SHP77 (cell line): Measurements from ENCODE around the gene NCOA6.
A peak's percentile ranks its signal among the peaks of the same experiment; 100 is the strongest.
"Not testable (repeated sequence)": the region's sequence is repeated elsewhere in the genome, so short reads cannot be mapped to it uniquely, and the experiment has no call there.

Experiments
- DNase-seq, 2 experiments: peaks; one replicate each; lab custom pipeline; 2025; lab: John Stamatoyannopoulos, UW

Gene NCOA6

GRCh38 chr20:34829191-34829590 is 3.7 kb upstream of the NCOA6 start:
- no peak for DNase-seq

DNA sequence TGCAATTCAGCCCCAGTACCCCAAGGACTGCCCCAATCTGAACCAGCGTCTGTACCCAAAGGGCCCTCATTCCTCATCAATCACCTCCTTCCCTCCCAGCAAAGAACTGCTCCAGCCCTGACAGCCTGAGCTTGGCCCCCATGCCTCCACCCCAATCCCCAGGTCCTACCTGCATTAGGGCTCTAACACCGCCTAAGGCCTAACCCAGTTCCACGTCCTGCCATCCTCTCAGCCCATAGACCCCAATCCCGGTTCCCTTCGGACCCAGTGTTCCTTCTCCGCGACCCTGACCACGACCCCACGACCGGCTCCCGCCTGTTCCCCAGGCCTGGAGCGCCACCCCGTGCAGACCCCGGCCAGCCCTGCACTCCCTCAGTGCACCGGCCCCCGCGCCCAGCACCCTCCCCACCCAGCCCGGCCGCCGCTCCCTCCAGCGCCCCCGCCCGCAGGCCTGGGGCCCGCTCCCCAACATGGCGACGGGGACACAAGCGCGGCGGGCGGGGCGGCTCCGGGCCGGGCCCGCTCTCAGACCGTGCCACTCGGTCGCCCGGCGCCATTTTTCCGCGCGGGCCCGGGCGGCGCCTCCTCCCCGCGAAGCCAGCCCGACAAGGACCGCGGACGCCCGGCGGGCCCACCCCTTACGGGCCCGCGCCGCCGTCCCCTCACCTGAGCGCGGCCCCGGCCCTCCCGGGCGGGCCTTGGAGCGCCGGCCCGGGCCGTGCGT is 483 bp downstream of the NCOA6 start:
- peak; percentile 8 to 33 for DNase-seq

- DNase-seq: peak; percentile 2 to 9
Measured at GRCh38 chr20:34824452-34824805, 1.0 kb downstream of the NCOA6 start.

- no peak for DNase-seq
Measured at GRCh38 chr20:34824026-34824425, 1.4 kb downstream of the NCOA6 start.

DNA sequence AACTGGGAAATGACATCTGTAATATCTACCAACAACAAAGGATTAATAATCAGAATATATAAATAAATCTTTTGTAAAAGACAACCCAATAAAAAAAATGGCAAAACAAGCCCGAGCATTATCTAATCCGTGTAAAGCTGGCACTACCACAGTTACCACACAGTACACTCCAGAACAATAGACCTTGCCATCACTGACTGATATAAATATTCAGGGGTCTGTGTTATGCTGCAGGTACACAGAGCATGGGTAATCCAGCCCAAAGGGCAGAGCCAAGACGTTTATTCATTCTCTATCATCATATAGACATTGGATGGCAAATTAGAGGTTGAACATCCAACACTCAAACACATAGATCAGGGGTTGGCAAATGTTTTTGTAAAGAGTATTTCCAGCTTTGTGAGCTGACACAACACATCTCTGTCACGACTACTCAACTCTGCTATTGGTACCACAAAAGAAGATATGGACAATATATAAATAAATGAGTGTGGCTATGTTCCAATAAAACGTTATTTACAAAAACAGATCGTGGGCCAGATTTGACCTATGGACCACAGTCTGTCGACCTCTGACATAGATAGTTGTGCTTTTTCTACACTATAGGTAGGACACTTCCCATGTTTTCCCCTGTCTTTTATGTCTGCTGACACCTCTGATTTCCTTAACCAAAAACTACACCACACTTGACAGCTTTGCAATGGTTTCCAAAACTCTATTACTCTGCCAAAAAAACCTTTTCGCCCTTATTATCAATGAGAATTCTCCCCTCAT is 4.5 kb downstream of the NCOA6 start:
- DNase-seq: no peak

DNA sequence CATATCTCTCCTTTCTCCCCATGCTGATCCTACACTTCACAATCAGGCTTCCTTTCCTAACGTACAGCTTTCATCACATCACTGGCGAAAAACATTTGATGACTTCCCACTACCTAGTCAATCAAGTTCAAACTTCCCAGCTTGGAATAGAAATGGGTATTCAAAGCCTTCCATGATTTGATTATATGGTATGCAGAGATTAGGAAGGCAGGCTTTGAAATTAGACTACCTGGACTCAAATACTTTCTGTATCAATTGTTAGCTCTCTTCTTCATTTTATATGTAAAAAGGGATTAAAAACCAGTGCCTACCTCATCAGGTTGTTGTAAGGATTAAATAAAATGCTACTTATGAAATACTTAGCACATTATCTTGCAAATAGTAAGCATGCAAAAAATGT is 7.7 kb downstream of the NCOA6 start:
- no peak for DNase-seq

- no peak for DNase-seq
Measured at GRCh38 chr20:34817072-34817471, 8.4 kb downstream of the NCOA6 start.

- no peak for DNase-seq
Measured at GRCh38 chr20:34815636-34816035, 9.8 kb downstream of the NCOA6 start.

GRCh38 chr20:34808583-34808982 is 16.9 kb downstream of the NCOA6 start:
- DNase-seq: no peak

GRCh38 chr20:34807944-34808465 is 17.4 kb downstream of the NCOA6 start:
- DNase-seq: not testable (repeated sequence)

- DNase-seq: no peak
Measured at GRCh38 chr20:34806255-34806654, 19.2 kb downstream of the NCOA6 start.

- DNase-seq: no peak
Measured at GRCh38 chr20:34798871-34799270, 26.6 kb downstream of the NCOA6 start.

GRCh38 chr20:34798328-34798727 is 27.1 kb downstream of the NCOA6 start:
- no peak for DNase-seq

DNA sequence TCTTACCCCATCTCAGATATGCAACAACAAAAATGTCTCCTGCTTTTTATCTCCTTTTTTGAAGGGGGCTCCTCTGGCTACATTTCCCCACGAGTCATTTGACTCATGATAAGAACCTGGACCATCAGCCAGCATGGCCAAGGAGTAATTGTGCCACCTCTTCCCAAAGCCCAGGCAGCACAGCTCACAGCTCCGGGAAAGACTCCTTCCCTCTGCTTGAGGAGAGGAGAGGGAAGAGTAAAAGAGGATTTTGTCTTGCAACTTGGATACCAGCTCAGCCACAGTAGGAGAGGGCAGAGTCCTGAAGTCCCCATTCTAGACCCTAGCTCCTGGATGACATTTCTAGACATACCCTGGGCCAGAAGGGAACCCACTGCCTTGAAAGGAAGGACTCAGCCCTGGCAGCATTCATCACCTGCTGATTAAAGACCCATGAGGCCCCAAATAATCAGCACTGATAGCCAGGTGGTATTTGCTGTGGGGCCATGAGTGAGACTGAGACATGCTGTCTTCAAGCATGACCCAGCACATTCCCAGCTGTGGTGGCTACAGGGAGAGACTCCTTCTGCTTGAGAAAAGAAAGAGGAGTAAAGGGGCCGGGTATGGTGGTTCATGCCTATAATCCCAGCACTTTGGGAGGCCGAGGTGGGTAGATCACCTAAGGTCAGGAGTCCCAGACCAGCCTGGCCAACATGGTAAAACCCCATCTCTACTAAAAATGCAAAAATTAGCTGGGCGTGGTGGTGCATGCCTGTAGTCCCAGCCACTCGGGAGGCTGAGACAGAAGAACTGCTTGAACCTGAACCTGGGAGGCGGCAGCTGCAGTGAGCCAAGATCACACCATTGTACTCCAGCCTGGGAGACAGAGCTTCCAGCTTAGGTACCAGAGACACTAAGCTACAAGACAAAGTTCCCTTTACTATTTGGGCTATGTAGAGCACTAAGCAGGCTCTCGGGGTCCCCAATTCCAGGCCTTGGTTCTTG is 28.1 kb downstream of the NCOA6 start:
- DNase-seq: no peak

- no peak for DNase-seq
Measured at GRCh38 chr20:34794006-34794585, 31.4 kb downstream of the NCOA6 start.

DNA sequence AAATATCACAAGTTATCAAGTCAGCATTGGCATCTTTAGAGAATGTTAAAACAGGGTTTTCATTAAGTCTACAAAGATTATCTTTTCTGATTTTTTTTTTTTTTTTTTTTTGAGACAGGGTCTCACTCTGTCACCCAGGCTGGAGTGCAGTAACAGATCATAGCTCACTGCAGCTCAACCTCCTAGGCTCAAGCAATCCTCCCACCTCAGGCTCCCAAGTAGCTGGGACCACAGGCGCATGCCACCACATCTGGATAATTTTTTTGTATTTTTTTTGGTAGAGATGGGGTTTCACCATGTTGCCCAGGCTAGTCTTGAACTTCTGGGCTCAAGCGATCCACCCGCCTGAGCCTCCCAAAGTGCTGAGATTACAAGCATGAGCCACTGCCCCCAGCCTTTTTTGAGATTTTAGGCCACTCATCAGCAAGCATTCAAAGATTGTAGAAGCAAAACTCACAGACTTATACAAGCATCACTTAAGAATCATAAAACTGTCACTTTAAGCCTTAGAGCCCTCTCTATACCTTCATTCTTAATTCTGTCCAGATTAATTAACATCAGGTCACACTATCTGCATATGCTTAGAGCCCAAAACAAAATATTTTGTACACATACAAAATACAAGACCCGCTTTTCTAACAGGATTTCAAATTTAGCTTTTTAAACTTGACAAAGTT is 32.6 kb downstream of the NCOA6 start:
- no peak for DNase-seq

DNA sequence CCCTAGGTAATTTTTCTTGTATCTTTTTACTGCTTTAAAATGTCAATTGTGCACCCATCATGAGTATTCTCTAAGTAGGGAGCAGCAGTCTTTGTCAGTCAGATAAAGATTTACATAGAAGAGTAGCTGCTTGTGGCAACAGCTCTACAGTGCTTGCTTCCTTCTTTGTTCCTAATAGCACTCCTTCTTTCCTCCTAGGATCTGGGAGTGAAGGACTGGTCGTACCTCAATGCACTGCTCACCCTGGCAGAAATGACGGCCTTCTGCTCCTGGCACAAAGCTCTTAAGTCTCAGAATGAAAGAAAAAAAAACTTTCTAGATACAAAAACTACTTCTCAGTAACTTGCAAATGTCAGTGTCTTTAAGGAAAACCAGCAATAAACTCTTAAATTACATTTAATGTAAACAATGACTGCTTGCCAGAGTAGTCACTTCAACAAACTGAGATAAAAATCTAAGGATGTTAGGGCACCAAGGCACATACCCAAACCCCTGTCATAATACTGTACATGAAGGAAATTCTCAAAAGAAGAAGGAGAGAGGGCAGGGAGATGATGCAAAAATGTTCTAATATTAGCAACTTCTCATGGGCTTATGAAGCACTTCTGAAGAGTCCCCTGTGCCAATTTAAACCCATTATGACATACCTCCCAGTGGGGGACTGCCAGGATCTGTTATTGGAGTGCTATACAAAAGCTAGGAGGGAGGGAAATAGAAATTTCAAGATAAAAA is 34.0 kb downstream of the NCOA6 start:
- no peak for DNase-seq

- no peak for DNase-seq
Measured at GRCh38 chr20:34781220-34781619, 44.2 kb downstream of the NCOA6 start.

DNA sequence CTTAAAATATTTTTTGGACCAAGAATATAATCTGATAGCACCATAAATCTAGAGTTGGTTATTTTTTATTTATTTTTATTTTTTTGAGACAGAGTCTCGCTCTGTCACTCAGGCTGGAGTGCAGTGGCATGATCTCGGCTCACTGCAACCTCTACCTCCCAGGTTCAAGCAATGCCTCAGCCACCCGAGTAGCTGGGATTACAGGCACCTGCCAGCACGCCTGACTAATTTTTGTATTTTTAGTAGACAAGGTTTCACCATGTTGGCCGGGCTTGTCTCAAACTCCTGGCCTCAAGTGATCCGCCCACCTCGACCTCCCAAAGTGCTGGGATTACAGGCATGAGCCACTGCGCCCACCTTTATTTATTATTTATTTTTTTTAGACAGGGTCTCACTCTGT is 45.2 kb downstream of the NCOA6 start:
- not testable (repeated sequence) for DNase-seq

DNA sequence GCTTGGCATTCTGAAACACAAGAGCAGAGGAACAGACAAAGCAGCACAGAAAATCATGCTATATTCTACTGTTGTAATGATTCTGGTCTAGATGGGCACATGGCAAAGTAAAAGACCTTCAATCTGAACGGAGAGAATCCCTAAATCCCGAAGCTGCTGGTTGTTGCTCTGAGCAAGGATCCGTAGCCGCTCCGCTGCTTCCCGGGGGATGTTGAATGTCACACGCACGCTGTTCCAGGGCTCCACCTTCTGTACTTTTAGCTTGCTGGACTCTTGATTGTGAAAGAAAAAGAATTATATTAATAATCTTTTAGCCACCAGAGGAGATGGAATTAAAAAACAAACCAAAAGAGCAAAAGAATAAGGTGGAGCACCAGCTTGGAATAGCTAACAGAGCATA is 49.3 kb downstream of the NCOA6 start:
- DNase-seq: no peak

DNA sequence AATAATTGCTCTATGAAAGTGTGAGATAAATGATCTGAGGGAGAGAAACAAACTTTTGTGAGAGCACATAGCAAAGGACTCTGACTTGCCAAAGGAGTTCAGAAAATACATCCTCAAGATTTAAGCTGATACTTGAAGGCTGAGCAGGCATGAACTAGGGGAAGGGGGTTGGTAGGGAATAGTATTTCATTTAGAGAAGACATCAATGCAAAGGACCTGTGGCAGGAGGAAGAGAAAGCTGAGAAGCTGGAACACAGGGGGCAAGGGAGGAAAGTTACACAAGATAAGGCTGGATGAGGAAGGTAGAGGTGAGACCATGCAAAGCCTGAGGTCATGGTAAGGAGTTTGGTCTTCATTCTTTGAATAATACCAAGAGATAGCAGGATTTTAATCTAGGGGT is 50.6 kb downstream of the NCOA6 start:
- DNase-seq: no peak
